Endodermal cell (in vitro differentiated cells): ENCODE data around the gene RAPGEF1. TPM values are rescaled to one million over a fixed set of nuclear protein-coding genes. Genes with fewer than 3 reads are reported as not detected.

Experiments used
- DNase-seq: peaks from one replicate; pipeline ENCODE4 v3.0.0-alpha.2; 2017
- H3K27ac ChIP-seq: 2 replicates; pipeline ENCODE4 v1.5.1; 2013; ENCODE audit warnings: mild to moderate bottlenecking, low read depth, low read length, moderate library complexity
- H3K27me3 ChIP-seq: 2 replicates; pipeline ENCODE4 v1.6.1; 2013; ENCODE audit warnings: mild to moderate bottlenecking, low read length, moderate library complexity; ENCODE audit not compliant: insufficient read depth, control insufficient read depth, poor library complexity, severe bottlenecking
- H3K36me3 ChIP-seq: 2 replicates; pipeline ENCODE4 v1.7.0; 2013; ENCODE audit warnings: mild to moderate bottlenecking, low read length, moderate library complexity; ENCODE audit not compliant: control insufficient read depth, insufficient read depth
- H3K4me1 ChIP-seq: one replicate; pipeline ENCODE4 v1.7.0; 2013; ENCODE audit warnings: low read length; ENCODE audit not compliant: control insufficient read depth, insufficient read depth
- H3K4me3 ChIP-seq: 2 replicates; pipeline ENCODE4 v1.5.1; 2013; ENCODE audit warnings: mild to moderate bottlenecking, low read length, moderate library complexity
- H3K9ac ChIP-seq: 2 replicates; pipeline ENCODE4 v1.6.1; 2013; ENCODE audit warnings: mild to moderate bottlenecking, low read length, moderate library complexity; ENCODE audit not compliant: poor library complexity, severe bottlenecking; ENCODE audit errors: extremely low read depth
- H3K9me3 ChIP-seq: 2 replicates; pipeline ENCODE4 v1.6.1; 2013; ENCODE audit warnings: mild to moderate bottlenecking, low read length, moderate library complexity; ENCODE audit not compliant: control insufficient read depth
- H3K27ac Mint-ChIP-seq: 2 replicates; pipeline ENCODE4 v1.8.0; 2020; ENCODE audit warnings: mixed read lengths
- H3K27me3 Mint-ChIP-seq: 2 replicates; pipeline ENCODE4 v1.8.0; 2021; ENCODE audit warnings: mild to moderate bottlenecking, mixed read lengths; ENCODE audit not compliant: insufficient read depth
- H3K36me3 Mint-ChIP-seq: 2 replicates; pipeline ENCODE4 v1.8.0; 2020; ENCODE audit warnings: low read depth, mixed read lengths
- H3K4me1 Mint-ChIP-seq: 2 replicates; pipeline ENCODE4 v1.8.0; 2020; ENCODE audit warnings: mixed read lengths
- H3K4me3 Mint-ChIP-seq: 2 replicates; pipeline ENCODE4 v1.8.0; 2020; ENCODE audit warnings: mild to moderate bottlenecking, moderate library complexity, mixed read lengths
- H3K9me3 Mint-ChIP-seq: 2 replicates; pipeline ENCODE4 v1.8.0; 2020; ENCODE audit warnings: mild to moderate bottlenecking, mixed read lengths
- CTCF ChIP-seq: fragments of 200-600 bp; sonication (generic); conservative IDR thresholded peaks from 2 replicates; pipeline ENCODE4 v1.5.0; 2021; ENCODE audit warnings: antibody characterized with exemption, mild to moderate bottlenecking
- WGBS, 2 experiments: methylation state at CpG; one replicate each; pipeline versions ENCODE4 v1.1.5 to v1.1.7; 2013; ENCODE audit warnings: missing lambda C conversion rate in 2 of 2, mixed read lengths in 1 of 2; ENCODE audit not compliant: insufficient coverage in 1 of 2, insufficient read length in 1 of 2; 5-methylcytosine and 5-hydroxymethylcytosine counted together
- total RNA-seq, 2 donors: library from RNA; stranded (reverse); fragmentation: NEBNext Ultra II Directional in 1 of 2; extraction: Animal tissue kit (Norgen Biotek cat#: 25700) in 1 of 2; gene quantifications; 2 replicates in 1 of 2; 3 replicates in 1 of 2; pipeline ENCODE4 v1.2.1, GENCODE V29; 2021

Gene RAPGEF1
- total RNA-seq, 2 donors from 2014 or later, result 63.4 to 85.5 TPM

GRCh38 chr9:131627326-131627647, 112.6 kb downstream of the RAPGEF1 start:
- DNase-seq, result no peak
- H3K27me3 ChIP-seq, result no peaks in the 10 kb centered on the region
- no peak overlapping the region for H3K4me3 ChIP-seq
- no peak for TF ChIP-seq CTCF
- H3K9me3 ChIP-seq, result no peaks in the 10 kb centered on the region
- H3K27me3 Mint-ChIP-seq, result no peaks in the 10 kb centered on the region
- H3K36me3 Mint-ChIP-seq, result peaks cover 51% of the 10 kb centered on the region
- H3K27ac ChIP-seq, result peak overlapping the region; percentile 72
- no peak overlapping the region for H3K4me3 Mint-ChIP-seq
- WGBS, 2 experiments, result 93 to 95% methylated on average over 8 of the region's 8 CpGs
- H3K9ac ChIP-seq, result no peak overlapping the region
- H3K27ac Mint-ChIP-seq, result peak overlapping the region; percentile 76
- no peaks in the 10 kb centered on the region for H3K4me1 ChIP-seq
- H3K9me3 Mint-ChIP-seq, result no peaks in the 10 kb centered on the region
- H3K4me1 Mint-ChIP-seq, result peaks cover 13% of the 10 kb centered on the region
- peaks cover 27% of the 10 kb centered on the region for H3K36me3 ChIP-seq

- Histone ChIP-seq H3K4me1 (no peaks in the 10 kb centered on the region), H3K9ac (no peak overlapping the region), H3K9me3 (no peaks in the 10 kb centered on the region), H3K27me3 (no peaks in the 10 kb centered on the region), H3K27ac (peak overlapping the region; percentile 91), H3K4me3 (no peak overlapping the region), H3K36me3 (peaks cover 27% of the 10 kb centered on the region)
- peaks cover 59% of the 10 kb centered on the region for H3K36me3 Mint-ChIP-seq
- H3K4me1 Mint-ChIP-seq, result peaks cover 12% of the 10 kb centered on the region
- WGBS, 2 experiments, result 90 to 91% methylated on average over 20 to 28 of the region's 28 CpGs
- no peak for TF ChIP-seq CTCF
- no peaks in the 10 kb centered on the region for H3K9me3 Mint-ChIP-seq
- H3K27me3 Mint-ChIP-seq, result no peaks in the 10 kb centered on the region
- DNase-seq, result peak; percentile 29
- no peak overlapping the region for H3K4me3 Mint-ChIP-seq
- H3K27ac Mint-ChIP-seq, result no peak overlapping the region
Observed at GRCh38 chr9:131625790-131626670, 113.8 kb downstream of the RAPGEF1 start.

GRCh38 chr9:131625508-131625787, 114.4 kb downstream of the RAPGEF1 start:
- Histone ChIP-seq H3K9me3 (no peaks in the 10 kb centered on the region), H3K27me3 (no peaks in the 10 kb centered on the region), H3K4me1 (no peaks in the 10 kb centered on the region), H3K4me3 (no peak overlapping the region), H3K9ac (no peak overlapping the region), H3K36me3 (peaks cover 27% of the 10 kb centered on the region), H3K27ac (peak overlapping the region; percentile 91)
- H3K36me3 Mint-ChIP-seq, result peaks cover 62% of the 10 kb centered on the region
- H3K4me3 Mint-ChIP-seq, result no peak overlapping the region
- no peaks in the 10 kb centered on the region for H3K27me3 Mint-ChIP-seq
- WGBS, 2 experiments, result 93 to 96% methylated on average over 6 of the region's 6 CpGs
- DNase-seq, result no peak
- peaks cover 6% of the 10 kb centered on the region for H3K4me1 Mint-ChIP-seq
- no peak for TF ChIP-seq CTCF
- H3K9me3 Mint-ChIP-seq, result no peaks in the 10 kb centered on the region
- no peak overlapping the region for H3K27ac Mint-ChIP-seq
